ENCODE measurements around the gene RYR1.

RYR1 gene

DNA sequence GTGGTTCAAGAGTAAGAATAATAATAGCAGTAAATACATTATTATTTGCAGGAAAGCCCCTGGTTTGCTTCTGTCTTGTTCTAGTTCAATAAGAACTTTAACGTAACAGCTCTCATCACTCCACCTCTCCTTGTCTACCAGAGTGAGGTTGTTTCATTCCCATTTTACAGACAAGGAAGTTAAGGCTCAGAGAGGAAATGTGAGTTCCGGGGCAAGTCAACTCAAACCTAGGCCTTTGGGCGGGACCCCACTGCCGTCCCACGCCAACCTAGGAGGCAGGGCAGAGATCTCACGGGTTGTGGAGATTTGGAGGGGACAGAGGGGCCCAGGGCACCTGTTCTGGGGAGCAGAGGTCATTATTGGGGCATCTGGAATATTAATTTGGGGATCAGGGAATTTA lies 182.8 kb downstream of the RYR1 start:
- ChIA-PET POLR2A (interaction anchor here (2.6 kb wide), 1 partner anchor 20 kb away, joined by 8 read pairs; no protein-coding TSS in a partner anchor), CTCF (interaction anchor here (0.6 kb wide), 1 partner anchor 272 kb away, joined by 4 read pairs; no protein-coding TSS in a partner anchor)
- Histone ChIP-seq H3K9me3 (ENCODE audit: control insufficient read depth, insufficient read depth, low read depth, low read length) (no peaks in the 10 kb centered on the region), H3K27ac (ENCODE audit: extremely low read depth, low read depth, low read length) (no peak overlapping the region), H3K36me3 (ENCODE audit: control insufficient read depth in 2 of 2, insufficient read depth in 1 of 2, low read length in 2 of 2) (peaks cover 13 to 17% of the 10 kb centered on the region in 2 experiments), H3K4me1 (ENCODE audit: control insufficient read depth, insufficient read depth, low read length) (peaks cover 16% of the 10 kb centered on the region), H3K4me3 (ENCODE audit: low read depth, low read length) (no peak overlapping the region)
- TF ChIP-seq ZNF311 (tag by site-specific recombination; IDR thresholded peaks at IDR 0.05; ENCODE audit: borderline replicate concordance) (no peak), ZNF10 (tag by site-specific recombination; IDR thresholded peaks at IDR 0.05) (no peak), ZNF660 (tag by site-specific recombination; IDR thresholded peaks at IDR 0.05) (no peak), ZBTB20 (tag by site-specific recombination; IDR thresholded peaks at IDR 0.05) (no peak), ZNF530 (tag by site-specific recombination; IDR thresholded peaks at IDR 0.05; ENCODE audit: low read depth) (no peak), ZEB2 (tag by site-specific recombination; IDR thresholded peaks at IDR 0.05) (no peak), SETDB1 (IDR thresholded peaks at IDR 0.05; ENCODE audit: insufficient read length, low read length) (no peak), KLF9 (tag by site-specific recombination; IDR thresholded peaks at IDR 0.05; ENCODE audit: low read depth) (no peak)
- TF ChIP-seq, protein P1, sequence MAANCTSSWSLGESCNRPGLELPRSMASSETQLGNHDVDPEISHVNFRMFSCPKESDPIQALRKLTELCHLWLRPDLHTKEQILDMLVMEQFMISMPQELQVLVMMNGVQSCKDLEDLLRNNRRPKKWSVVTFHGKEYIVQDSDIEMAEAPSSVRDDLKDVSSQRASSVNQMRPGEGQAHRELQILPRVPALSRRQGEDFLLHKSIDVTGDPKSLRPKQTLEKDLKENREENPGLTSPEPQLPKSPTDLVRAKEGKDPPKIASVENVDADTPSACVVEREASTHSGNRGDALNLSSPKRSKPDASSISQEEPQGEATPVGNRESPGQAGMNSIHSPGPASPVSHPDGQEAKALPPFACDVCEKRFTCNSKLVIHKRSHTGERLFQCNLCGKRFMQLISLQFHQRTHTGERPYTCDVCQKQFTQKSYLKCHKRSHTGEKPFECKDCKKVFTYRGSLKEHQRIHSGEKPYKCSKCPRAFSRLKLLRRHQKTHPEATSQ (tag by site-specific recombination; IDR thresholded peaks at IDR 0.05): no peak
- TF ChIP-seq, protein P2, sequence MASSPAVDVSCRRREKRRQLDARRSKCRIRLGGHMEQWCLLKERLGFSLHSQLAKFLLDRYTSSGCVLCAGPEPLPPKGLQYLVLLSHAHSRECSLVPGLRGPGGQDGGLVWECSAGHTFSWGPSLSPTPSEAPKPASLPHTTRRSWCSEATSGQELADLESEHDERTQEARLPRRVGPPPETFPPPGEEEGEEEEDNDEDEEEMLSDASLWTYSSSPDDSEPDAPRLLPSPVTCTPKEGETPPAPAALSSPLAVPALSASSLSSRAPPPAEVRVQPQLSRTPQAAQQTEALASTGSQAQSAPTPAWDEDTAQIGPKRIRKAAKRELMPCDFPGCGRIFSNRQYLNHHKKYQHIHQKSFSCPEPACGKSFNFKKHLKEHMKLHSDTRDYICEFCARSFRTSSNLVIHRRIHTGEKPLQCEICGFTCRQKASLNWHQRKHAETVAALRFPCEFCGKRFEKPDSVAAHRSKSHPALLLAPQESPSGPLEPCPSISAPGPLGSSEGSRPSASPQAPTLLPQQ (tag by site-specific recombination; IDR thresholded peaks at IDR 0.05): no peak
- TF ChIP-seq, protein P3, sequence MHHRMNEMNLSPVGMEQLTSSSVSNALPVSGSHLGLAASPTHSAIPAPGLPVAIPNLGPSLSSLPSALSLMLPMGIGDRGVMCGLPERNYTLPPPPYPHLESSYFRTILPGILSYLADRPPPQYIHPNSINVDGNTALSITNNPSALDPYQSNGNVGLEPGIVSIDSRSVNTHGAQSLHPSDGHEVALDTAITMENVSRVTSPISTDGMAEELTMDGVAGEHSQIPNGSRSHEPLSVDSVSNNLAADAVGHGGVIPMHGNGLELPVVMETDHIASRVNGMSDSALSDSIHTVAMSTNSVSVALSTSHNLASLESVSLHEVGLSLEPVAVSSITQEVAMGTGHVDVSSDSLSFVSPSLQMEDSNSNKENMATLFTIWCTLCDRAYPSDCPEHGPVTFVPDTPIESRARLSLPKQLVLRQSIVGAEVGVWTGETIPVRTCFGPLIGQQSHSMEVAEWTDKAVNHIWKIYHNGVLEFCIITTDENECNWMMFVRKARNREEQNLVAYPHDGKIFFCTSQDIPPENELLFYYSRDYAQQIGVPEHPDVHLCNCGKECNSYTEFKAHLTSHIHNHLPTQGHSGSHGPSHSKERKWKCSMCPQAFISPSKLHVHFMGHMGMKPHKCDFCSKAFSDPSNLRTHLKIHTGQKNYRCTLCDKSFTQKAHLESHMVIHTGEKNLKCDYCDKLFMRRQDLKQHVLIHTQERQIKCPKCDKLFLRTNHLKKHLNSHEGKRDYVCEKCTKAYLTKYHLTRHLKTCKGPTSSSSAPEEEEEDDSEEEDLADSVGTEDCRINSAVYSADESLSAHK (tag by site-specific recombination; IDR thresholded peaks at IDR 0.05): no peak
- TF ChIP-seq, protein P4, sequence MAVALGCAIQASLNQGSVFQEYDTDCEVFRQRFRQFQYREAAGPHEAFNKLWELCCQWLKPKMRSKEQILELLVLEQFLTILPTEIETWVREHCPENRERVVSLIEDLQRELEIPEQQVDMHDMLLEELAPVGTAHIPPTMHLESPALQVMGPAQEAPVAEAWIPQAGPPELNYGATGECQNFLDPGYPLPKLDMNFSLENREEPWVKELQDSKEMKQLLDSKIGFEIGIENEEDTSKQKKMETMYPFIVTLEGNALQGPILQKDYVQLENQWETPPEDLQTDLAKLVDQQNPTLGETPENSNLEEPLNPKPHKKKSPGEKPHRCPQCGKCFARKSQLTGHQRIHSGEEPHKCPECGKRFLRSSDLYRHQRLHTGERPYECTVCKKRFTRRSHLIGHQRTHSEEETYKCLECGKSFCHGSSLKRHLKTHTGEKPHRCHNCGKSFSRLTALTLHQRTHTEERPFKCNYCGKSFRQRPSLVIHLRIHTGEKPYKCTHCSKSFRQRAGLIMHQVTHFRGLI (tag by site-specific recombination; IDR thresholded peaks at IDR 0.05): no peak
- TF ChIP-seq, protein P5, sequence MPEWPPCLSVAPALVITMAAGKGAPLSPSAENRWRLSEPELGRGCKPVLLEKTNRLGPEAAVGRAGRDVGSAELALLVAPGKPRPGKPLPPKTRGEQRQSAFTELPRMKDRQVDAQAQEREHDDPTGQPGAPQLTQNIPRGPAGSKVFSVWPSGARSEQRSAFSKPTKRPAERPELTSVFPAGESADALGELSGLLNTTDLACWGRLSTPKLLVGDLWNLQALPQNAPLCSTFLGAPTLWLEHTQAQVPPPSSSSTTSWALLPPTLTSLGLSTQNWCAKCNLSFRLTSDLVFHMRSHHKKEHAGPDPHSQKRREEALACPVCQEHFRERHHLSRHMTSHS (tag by site-specific recombination; IDR thresholded peaks at IDR 0.05): no peak

DNA sequence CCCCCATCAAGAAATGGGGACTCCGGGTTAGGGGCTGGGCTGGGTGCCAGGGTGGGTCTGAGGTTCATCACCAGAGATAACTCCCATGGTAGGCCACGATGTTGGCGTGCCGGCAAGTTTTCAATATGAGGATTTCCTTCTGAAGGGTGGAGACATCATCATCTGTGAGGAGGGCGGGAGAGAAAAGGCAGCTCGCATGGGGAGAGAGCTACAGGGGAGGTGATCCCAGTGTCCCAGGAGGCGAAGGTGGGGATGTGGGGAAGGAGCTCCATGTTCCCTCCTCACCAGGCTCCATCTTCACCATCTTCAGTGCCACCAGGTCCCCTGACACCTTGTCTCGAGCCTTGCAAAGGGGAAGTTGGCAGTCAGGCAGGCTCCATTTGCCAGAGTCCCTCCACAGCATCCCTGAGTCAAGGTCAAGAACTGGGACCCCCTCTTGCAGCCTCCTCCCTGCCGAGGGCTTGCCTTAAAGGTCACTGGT lies 183.8 kb downstream of the RYR1 start:
- ChIA-PET CTCF (interaction anchor here (0.7 to 3.2 kb wide), 5 partner anchors 48 to 215 kb away, joined by 3 to 19 read pairs (median 6); partner anchors contain the start of gene FAM98C), POLR2A (interaction anchor here (0.7 to 3.8 kb wide), 6 partner anchors 13 to 73 kb away, joined by 3 to 54 read pairs (median 6); partner anchors contain the start of gene ACTN4)
- no peak for TF ChIP-seq ZNF121 (tag by site-specific recombination; IDR thresholded peaks at IDR 0.05)
- TF ChIP-seq ZNF16 (tag by site-specific recombination; IDR thresholded peaks at IDR 0.05; ENCODE audit: low read depth): no peak
- TF ChIP-seq SP3 (tag by site-specific recombination; IDR thresholded peaks at IDR 0.05): 0 out of 2 replicates have a peak, but pooled peaks have one; percentile 6
- no peak for TF ChIP-seq ZFP41 (tag by site-specific recombination; IDR thresholded peaks at IDR 0.05; ENCODE audit: borderline replicate concordance)
- TF ChIP-seq ZNF223 (tag by site-specific recombination; IDR thresholded peaks at IDR 0.05): no peak
- no peak for TF ChIP-seq SCRT2 (tag by site-specific recombination; IDR thresholded peaks at IDR 0.05)
- no peak for TF ChIP-seq ZNF549 (tag by site-specific recombination; IDR thresholded peaks at IDR 0.05)
- TF ChIP-seq GLIS1 (tag by site-specific recombination; IDR thresholded peaks at IDR 0.05): peak; percentile 22; the same call in 1 of the 2 replicates
- no peak for TF ChIP-seq ZNF48 (tag by site-specific recombination; IDR thresholded peaks at IDR 0.05)
- TF ChIP-seq YY2 (tag by site-specific recombination; IDR thresholded peaks at IDR 0.05): no peak
- H3K9me3 ChIP-seq (ENCODE audit: control insufficient read depth, insufficient read depth, low read depth, low read length): no peaks in the 10 kb centered on the region
- peaks cover 23 to 26% of the 10 kb centered on the region in 2 experiments for H3K36me3 ChIP-seq (ENCODE audit: control insufficient read depth in 2 of 2, insufficient read depth in 1 of 2, low read length in 2 of 2)
- H3K4me1 ChIP-seq (ENCODE audit: control insufficient read depth, insufficient read depth, low read length): peaks cover 16% of the 10 kb centered on the region
- H3K27ac ChIP-seq (ENCODE audit: extremely low read depth, low read depth, low read length): peak overlapping the region; percentile 94; the same call in 1 of the 2 replicates
- no peak overlapping the region for H3K4me3 ChIP-seq (ENCODE audit: low read depth, low read length)

Data from HEK293 (cell line).